Measurements from ENCODE around the gene CKAP2L.

GRCh38 chr2:112722816-112723546, 41.4 kb downstream of the CKAP2L start:
- TF ChIP-seq, protein P1, sequence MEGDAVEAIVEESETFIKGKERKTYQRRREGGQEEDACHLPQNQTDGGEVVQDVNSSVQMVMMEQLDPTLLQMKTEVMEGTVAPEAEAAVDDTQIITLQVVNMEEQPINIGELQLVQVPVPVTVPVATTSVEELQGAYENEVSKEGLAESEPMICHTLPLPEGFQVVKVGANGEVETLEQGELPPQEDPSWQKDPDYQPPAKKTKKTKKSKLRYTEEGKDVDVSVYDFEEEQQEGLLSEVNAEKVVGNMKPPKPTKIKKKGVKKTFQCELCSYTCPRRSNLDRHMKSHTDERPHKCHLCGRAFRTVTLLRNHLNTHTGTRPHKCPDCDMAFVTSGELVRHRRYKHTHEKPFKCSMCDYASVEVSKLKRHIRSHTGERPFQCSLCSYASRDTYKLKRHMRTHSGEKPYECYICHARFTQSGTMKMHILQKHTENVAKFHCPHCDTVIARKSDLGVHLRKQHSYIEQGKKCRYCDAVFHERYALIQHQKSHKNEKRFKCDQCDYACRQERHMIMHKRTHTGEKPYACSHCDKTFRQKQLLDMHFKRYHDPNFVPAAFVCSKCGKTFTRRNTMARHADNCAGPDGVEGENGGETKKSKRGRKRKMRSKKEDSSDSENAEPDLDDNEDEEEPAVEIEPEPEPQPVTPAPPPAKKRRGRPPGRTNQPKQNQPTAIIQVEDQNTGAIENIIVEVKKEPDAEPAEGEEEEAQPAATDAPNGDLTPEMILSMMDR (IDR thresholded peaks at IDR 0.05) = no peak
- TF ChIP-seq POLR2AphosphoS5 (IDR thresholded peaks at IDR 0.05) = no peak
